ENCODE data around the gene FOXN4.

FOXN4 gene

GRCh38 chr12:109352184-109352583 is 43.1 kb upstream of the FOXN4 start:
- no peak overlapping the region for H2AFZ ChIP-seq (ENCODE audit: insufficient read depth, low read length, poor library complexity)
- H3K4me3 ChIP-seq (ENCODE audit: low read depth, low read length), result no peak overlapping the region
- H2BK12ac ChIP-seq (ENCODE audit: low read length), result no peak overlapping the region
- H3K27ac ChIP-seq (ENCODE audit: low read depth, low read length), result no peak overlapping the region
- H3K79me2 ChIP-seq (ENCODE audit: control insufficient read depth, insufficient read depth, low read length, poor library complexity), result no peaks in the 10 kb centered on the region
- no peak overlapping the region for H3K23ac ChIP-seq (ENCODE audit: low read length)
- no peaks in the 10 kb centered on the region for H3K27me3 ChIP-seq (ENCODE audit: insufficient read depth, low read length)
- no peak overlapping the region for H3K9ac ChIP-seq (ENCODE audit: low read length)
- H3K36me3 ChIP-seq (ENCODE audit: control insufficient read depth in 1 of 2, insufficient read depth in 2 of 2, low read length in 2 of 2), result no peaks in the 10 kb centered on the region
- H2BK5ac ChIP-seq (ENCODE audit: low read depth, low read length, poor library complexity), result no peak overlapping the region
- H4K8ac ChIP-seq (ENCODE audit: low read depth, low read length), result no peak overlapping the region
- no CpG with 5 or more reads among the region's 6 CpGs for WGBS (ENCODE audit: extremely low coverage, insufficient coverage, insufficient read length)
- no peak overlapping the region for H3K4me2 ChIP-seq (ENCODE audit: low read length)
- H3K14ac ChIP-seq (ENCODE audit: low read length), result no peak overlapping the region
- DNase-seq, result no peak
- H3K9me3 ChIP-seq (ENCODE audit: insufficient read depth, low read depth, low read length), result no peaks in the 10 kb centered on the region
- H4K12ac ChIP-seq (ENCODE audit: low read depth, low read length), result no peak overlapping the region
- no peak overlapping the region for H3K18ac ChIP-seq (ENCODE audit: low read length)
- no peak overlapping the region for H2AK5ac ChIP-seq (ENCODE audit: low read length)
- H3K4me1 ChIP-seq (ENCODE audit: control insufficient read depth in 1 of 2, insufficient read depth in 2 of 2, low read length in 2 of 2), result no peaks in the 10 kb centered on the region
- H3K79me1 ChIP-seq (ENCODE audit: low read length), result no peaks in the 10 kb centered on the region
- H3K4ac ChIP-seq (ENCODE audit: low read depth, low read length), result no peak overlapping the region
- H4K91ac ChIP-seq (ENCODE audit: low read depth, low read length), result no peak overlapping the region
- H2BK120ac ChIP-seq (ENCODE audit: insufficient read depth, low read length, poor library complexity), result no peak overlapping the region

DNA sequence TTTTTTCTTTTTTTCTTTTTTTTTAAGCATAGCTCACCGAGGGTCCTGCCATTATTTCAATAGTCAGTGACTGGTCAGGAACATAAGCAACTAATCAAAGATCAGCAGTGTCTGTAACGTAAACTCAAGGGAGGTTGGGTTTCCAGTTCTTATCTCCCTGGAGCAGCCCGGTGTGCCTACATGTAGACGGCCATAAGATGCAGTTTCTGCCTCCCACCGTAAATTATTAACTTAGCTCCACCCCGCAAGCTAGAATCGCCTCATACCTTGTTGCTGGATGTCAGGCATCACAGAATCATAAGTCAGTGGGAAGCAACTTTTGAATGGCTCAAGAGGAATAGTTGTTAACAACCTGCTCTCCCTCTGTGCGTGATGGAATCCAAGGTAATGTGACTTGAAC is 38.5 kb upstream of the FOXN4 start, which contains the start of gene MYO1H:
Gene MYO1H, plus strand, starts transcription at position 312 of the 400 bp plus-strand sequence. Its CDS starts 61 bp downstream, at position 373.
- Histone ChIP-seq H3K27ac (ENCODE audit: low read depth, low read length) (no peak within 1 kb of the TSS), H3K18ac (ENCODE audit: low read length) (no peak within 1 kb of the TSS), H2AK5ac (ENCODE audit: low read length) (no peak within 1 kb of the TSS), H4K91ac (ENCODE audit: low read depth, low read length) (no peak within 1 kb of the TSS), H3K9me3 (ENCODE audit: insufficient read depth, low read depth, low read length) (peaks cover 2% of the 10 kb centered on the region), H3K23ac (ENCODE audit: low read length) (no peak within 1 kb of the TSS), H3K79me2 (ENCODE audit: control insufficient read depth, insufficient read depth, low read length, poor library complexity) (no peaks in the 10 kb centered on the region), H2BK120ac (ENCODE audit: insufficient read depth, low read length, poor library complexity) (no peak within 1 kb of the TSS), H3K4me2 (ENCODE audit: low read length) (no peak within 1 kb of the TSS), H4K8ac (ENCODE audit: low read depth, low read length) (no peak within 1 kb of the TSS), H3K36me3 (ENCODE audit: control insufficient read depth in 1 of 2, insufficient read depth in 2 of 2, low read length in 2 of 2) (no peaks in the 10 kb centered on the region), H3K4me1 (ENCODE audit: control insufficient read depth in 1 of 2, insufficient read depth in 2 of 2, low read length in 2 of 2) (no peaks in the 10 kb centered on the region), H2BK5ac (ENCODE audit: low read depth, low read length, poor library complexity) (no peak within 1 kb of the TSS), H3K27me3 (ENCODE audit: insufficient read depth, low read length) (no peaks in the 10 kb centered on the region), H4K12ac (ENCODE audit: low read depth, low read length) (no peak within 1 kb of the TSS), H3K4me3 (ENCODE audit: low read depth, low read length) (no peak within 1 kb of the TSS), H3K4ac (ENCODE audit: low read depth, low read length) (no peak within 1 kb of the TSS), H3K79me1 (ENCODE audit: low read length) (no peaks in the 10 kb centered on the region), H3K9ac (ENCODE audit: low read length) (no peak within 1 kb of the TSS), H3K14ac (ENCODE audit: low read length) (no peak within 1 kb of the TSS), H2AFZ (ENCODE audit: insufficient read depth, low read length, poor library complexity) (no peak within 1 kb of the TSS), H2BK12ac (ENCODE audit: low read length) (no peak within 1 kb of the TSS)
- no peak for DNase-seq
- WGBS (ENCODE audit: extremely low coverage, insufficient coverage, insufficient read length), result no CpG with 5 or more reads among the region's 8 CpGs

DNA sequence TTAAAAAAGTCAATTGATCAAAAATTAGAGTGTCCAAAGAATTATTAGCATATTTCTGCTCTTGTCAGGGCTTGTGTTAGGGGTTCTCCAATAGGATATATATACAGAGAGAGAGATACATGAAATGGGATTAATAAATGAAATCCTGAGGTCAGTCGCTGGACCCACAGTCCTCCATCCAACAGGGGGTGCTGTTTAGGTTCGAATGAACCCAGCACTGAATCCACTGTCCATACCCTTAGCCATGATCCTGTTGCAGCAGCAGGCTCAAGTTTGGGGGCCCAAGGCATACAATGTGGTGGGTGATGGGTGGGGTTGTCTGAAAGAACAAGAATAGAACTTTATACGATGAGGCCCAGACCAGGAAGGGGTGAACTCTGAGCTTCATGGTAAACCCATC is 37.8 kb upstream of the FOXN4 start:
- Histone ChIP-seq H3K79me2 (ENCODE audit: control insufficient read depth, insufficient read depth, low read length, poor library complexity) (no peaks in the 10 kb centered on the region), H3K9me3 (ENCODE audit: insufficient read depth, low read depth, low read length) (peaks cover 2% of the 10 kb centered on the region), H3K4me3 (ENCODE audit: low read depth, low read length) (no peak overlapping the region), H2AK5ac (ENCODE audit: low read length) (no peak overlapping the region), H3K4me1 (ENCODE audit: control insufficient read depth in 1 of 2, insufficient read depth in 2 of 2, low read length in 2 of 2) (no peaks in the 10 kb centered on the region), H4K12ac (ENCODE audit: low read depth, low read length) (no peak overlapping the region), H2AFZ (ENCODE audit: insufficient read depth, low read length, poor library complexity) (no peak overlapping the region), H3K23ac (ENCODE audit: low read length) (no peak overlapping the region), H3K14ac (ENCODE audit: low read length) (no peak overlapping the region), H3K27me3 (ENCODE audit: insufficient read depth, low read length) (no peaks in the 10 kb centered on the region), H3K4ac (ENCODE audit: low read depth, low read length) (no peak overlapping the region), H3K79me1 (ENCODE audit: low read length) (no peaks in the 10 kb centered on the region), H4K91ac (ENCODE audit: low read depth, low read length) (no peak overlapping the region), H4K8ac (ENCODE audit: low read depth, low read length) (no peak overlapping the region), H3K36me3 (ENCODE audit: control insufficient read depth in 1 of 2, insufficient read depth in 2 of 2, low read length in 2 of 2) (no peaks in the 10 kb centered on the region), H2BK120ac (ENCODE audit: insufficient read depth, low read length, poor library complexity) (no peak overlapping the region), H2BK5ac (ENCODE audit: low read depth, low read length, poor library complexity) (no peak overlapping the region), H2BK12ac (ENCODE audit: low read length) (no peak overlapping the region), H3K9ac (ENCODE audit: low read length) (no peak overlapping the region), H3K27ac (ENCODE audit: low read depth, low read length) (no peak overlapping the region), H3K18ac (ENCODE audit: low read length) (no peak overlapping the region), H3K4me2 (ENCODE audit: low read length) (no peak overlapping the region)
- no peak for DNase-seq
- no CpG with 5 or more reads among the region's 3 CpGs for WGBS (ENCODE audit: extremely low coverage, insufficient coverage, insufficient read length)

GRCh38 chr12:109345428-109345827 is 36.3 kb upstream of the FOXN4 start:
- Histone ChIP-seq H3K79me2 (ENCODE audit: control insufficient read depth, insufficient read depth, low read length, poor library complexity) (no peaks in the 10 kb centered on the region), H4K8ac (ENCODE audit: low read depth, low read length) (no peak overlapping the region), H3K14ac (ENCODE audit: low read length) (no peak overlapping the region), H3K9ac (ENCODE audit: low read length) (no peak overlapping the region), H2AK5ac (ENCODE audit: low read length) (no peak overlapping the region), H2BK12ac (ENCODE audit: low read length) (no peak overlapping the region), H3K18ac (ENCODE audit: low read length) (no peak overlapping the region), H3K4me1 (ENCODE audit: control insufficient read depth in 1 of 2, insufficient read depth in 2 of 2, low read length in 2 of 2) (no peaks in the 10 kb centered on the region), H2AFZ (ENCODE audit: insufficient read depth, low read length, poor library complexity) (no peak overlapping the region), H2BK5ac (ENCODE audit: low read depth, low read length, poor library complexity) (no peak overlapping the region), H3K4me2 (ENCODE audit: low read length) (no peak overlapping the region), H3K36me3 (ENCODE audit: control insufficient read depth in 1 of 2, insufficient read depth in 2 of 2, low read length in 2 of 2) (no peaks in the 10 kb centered on the region), H3K79me1 (ENCODE audit: low read length) (no peaks in the 10 kb centered on the region), H4K12ac (ENCODE audit: low read depth, low read length) (no peak overlapping the region), H3K9me3 (ENCODE audit: insufficient read depth, low read depth, low read length) (peaks cover 2% of the 10 kb centered on the region), H3K4me3 (ENCODE audit: low read depth, low read length) (no peak overlapping the region), H2BK120ac (ENCODE audit: insufficient read depth, low read length, poor library complexity) (no peak overlapping the region), H4K91ac (ENCODE audit: low read depth, low read length) (no peak overlapping the region), H3K27ac (ENCODE audit: low read depth, low read length) (no peak overlapping the region), H3K27me3 (ENCODE audit: insufficient read depth, low read length) (no peaks in the 10 kb centered on the region), H3K23ac (ENCODE audit: low read length) (no peak overlapping the region), H3K4ac (ENCODE audit: low read depth, low read length) (no peak overlapping the region)
- no CpG with 5 or more reads among the region's 2 CpGs for WGBS (ENCODE audit: extremely low coverage, insufficient coverage, insufficient read length)
- DNase-seq, result no peak
